Coronary artery (tissue), 2 donors: ENCODE data around the gene TGM1.
A peak's percentile ranks its signal among the peaks of the same experiment; 100 is the strongest.

ENCODE experiments used
- DNase-seq: peaks from one replicate; pipeline ENCODE4 v3.0.0-alpha.2; 2017; ENCODE audit warnings: low spot score
- H3K27ac ChIP-seq, 2 donors: fragments of 200-600 bp; sonication (generic); one replicate each; pipeline ENCODE4 v1.5.1; 2016 to 2019
- H3K4me3 ChIP-seq: fragments of 200-600 bp; sonication (generic); 2 replicates; pipeline ENCODE4 v1.5.1; 2016; ENCODE audit warnings: mild to moderate bottlenecking, moderate library complexity
- TF ChIP-seq, protein P1 (sequence below): fragments of 200-600 bp; sonication (generic); IDR thresholded peaks from one replicate; pipeline ENCODE4 v1.5.1; 2019; ENCODE audit warnings: antibody characterized with exemption

The TGM1 gene

DNA sequence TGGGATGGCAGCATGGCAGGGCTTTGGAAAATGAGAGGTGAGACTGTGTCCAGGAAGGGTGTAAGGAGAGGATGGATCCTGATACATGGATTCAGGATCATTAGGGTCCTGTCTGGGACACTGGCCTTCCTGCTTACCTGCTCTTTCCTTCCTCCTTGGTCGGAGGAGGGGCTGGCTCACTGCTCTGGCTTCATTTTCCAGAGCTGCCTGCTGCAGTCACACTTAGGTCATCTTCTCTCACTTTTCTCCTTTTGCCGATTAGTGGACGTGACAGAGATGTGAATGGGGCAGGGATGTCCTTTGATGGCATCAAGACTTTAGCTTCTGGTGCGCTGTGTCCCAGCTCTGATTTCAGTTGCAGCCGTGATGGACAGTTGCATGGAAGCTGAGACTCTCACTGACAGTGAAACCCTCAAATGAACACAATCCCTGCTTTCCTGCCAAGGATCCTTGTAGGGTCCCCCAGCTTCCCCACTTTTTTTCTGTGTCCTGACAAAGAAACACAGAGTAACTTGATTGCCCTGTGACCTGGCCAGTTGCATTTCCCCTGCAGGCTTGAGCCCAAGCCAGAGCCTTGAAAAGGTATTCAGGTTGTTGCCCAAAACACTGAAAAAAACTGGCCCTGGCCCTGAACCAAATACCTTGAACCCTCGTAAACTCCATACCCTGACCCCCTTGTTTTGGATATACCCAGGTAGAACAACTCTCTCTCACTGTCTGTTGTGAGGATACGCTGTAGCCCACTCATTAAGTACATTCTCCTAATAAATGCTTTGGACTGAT is 45.6 kb upstream of the TGM1 start:
- Histone ChIP-seq H3K27ac (no peak overlapping the region), H3K4me3 (no peak overlapping the region)
- TF ChIP-seq, protein P1, sequence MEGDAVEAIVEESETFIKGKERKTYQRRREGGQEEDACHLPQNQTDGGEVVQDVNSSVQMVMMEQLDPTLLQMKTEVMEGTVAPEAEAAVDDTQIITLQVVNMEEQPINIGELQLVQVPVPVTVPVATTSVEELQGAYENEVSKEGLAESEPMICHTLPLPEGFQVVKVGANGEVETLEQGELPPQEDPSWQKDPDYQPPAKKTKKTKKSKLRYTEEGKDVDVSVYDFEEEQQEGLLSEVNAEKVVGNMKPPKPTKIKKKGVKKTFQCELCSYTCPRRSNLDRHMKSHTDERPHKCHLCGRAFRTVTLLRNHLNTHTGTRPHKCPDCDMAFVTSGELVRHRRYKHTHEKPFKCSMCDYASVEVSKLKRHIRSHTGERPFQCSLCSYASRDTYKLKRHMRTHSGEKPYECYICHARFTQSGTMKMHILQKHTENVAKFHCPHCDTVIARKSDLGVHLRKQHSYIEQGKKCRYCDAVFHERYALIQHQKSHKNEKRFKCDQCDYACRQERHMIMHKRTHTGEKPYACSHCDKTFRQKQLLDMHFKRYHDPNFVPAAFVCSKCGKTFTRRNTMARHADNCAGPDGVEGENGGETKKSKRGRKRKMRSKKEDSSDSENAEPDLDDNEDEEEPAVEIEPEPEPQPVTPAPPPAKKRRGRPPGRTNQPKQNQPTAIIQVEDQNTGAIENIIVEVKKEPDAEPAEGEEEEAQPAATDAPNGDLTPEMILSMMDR, result no peak
- DNase-seq, result no peak

GRCh38 chr14:24307575-24308341 is 44.8 kb upstream of the TGM1 start, which contains the start of gene CIDEB:
Gene CIDEB, minus strand, starts transcription at chr14:24307977. Its CDS starts 119 bp downstream, at chr14:24307858.
- TF ChIP-seq, protein P1, result peak; percentile 84
- Histone ChIP-seq H3K4me3 (no peak within 1 kb of the TSS), H3K27ac (no peak within 1 kb of the TSS)
- no peak for DNase-seq

- TF ChIP-seq, protein P1, result no peak
- no peak for DNase-seq
- H3K27ac ChIP-seq, result no peak overlapping the region
- H3K4me3 ChIP-seq, result no peak overlapping the region
Observed at GRCh38 chr14:24307156-24307574, 44.2 kb upstream of the TGM1 start.

DNA sequence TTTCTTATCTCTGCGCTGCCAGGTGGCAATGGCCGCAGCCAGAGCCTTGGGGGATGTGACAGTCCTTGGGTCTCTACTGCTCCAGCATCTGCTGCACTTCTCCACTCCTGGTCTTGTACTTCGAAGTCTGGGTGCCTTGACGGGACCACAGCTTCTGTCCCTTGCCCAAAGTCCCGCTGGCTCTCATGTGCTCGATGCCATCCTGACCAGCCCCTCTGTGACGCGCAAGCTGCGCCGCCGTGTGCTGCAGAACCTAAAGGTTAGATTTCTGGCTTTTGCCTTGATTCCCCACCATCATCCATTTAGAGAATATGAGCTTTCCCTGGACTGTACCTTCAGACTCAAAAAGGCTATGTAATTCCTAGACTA is 41.0 kb upstream of the TGM1 start:
- H3K27ac ChIP-seq, result no peak overlapping the region
- DNase-seq, result no peak
- TF ChIP-seq, protein P1, result no peak
- H3K4me3 ChIP-seq, result no peak overlapping the region

GRCh38 chr14:24300326-24300980 is 37.5 kb upstream of the TGM1 start:
- H3K27ac ChIP-seq, result peak overlapping the region; percentile 81 to 92
- TF ChIP-seq, protein P1, result no peak
- no peak for DNase-seq
- H3K4me3 ChIP-seq, result peak overlapping the region; percentile 94

- Histone ChIP-seq H3K4me3 (peak within 1 kb of the TSS; percentile 94), H3K27ac (peak within 1 kb of the TSS; percentile 81 to 92)
- TF ChIP-seq, protein P1, result no peak
- peak; percentile 94 for DNase-seq
Observed at GRCh38 chr14:24299255-24300191, 36.5 kb upstream of the TGM1 start, which contains the start of the genes DHRS1 and NOP9. Gene DHRS1, minus strand, starts transcription at chr14:24299780. Its CDS starts 674 bp downstream, at chr14:24299106. Gene NOP9, plus strand, starts transcription at chr14:24299850. Its CDS starts 105 bp downstream, at chr14:24299955.
